HL-60 (cell line): ENCODE results near the gene ARRB1.

Experiments used
- GABPA ChIP-seq: IDR thresholded peaks from 2 replicates; pipeline ENCODE4 v1.6.1; 2012; ENCODE audit warnings: low read depth
- POLR2AphosphoS5 ChIP-seq: IDR thresholded peaks from 2 replicates; pipeline ENCODE4 v1.6.1; 2012; ENCODE audit warnings: low read depth
- REST ChIP-seq: IDR thresholded peaks from 2 replicates; pipeline ENCODE4 v1.6.1; 2012; ENCODE audit warnings: low read depth; ENCODE audit not compliant: insufficient replicate concordance
- SPI1 ChIP-seq: IDR thresholded peaks from 2 replicates; pipeline ENCODE4 v1.6.1; 2012; ENCODE audit warnings: low read depth, mild to moderate bottlenecking, borderline replicate concordance
- TF ChIP-seq, protein P1 (sequence below): IDR thresholded peaks from one replicate; pipeline ENCODE4 v1.5.1; 2011; ENCODE audit warnings: low read length, control low read depth, inconsistent platforms; ENCODE audit not compliant: insufficient read depth

GRCh38 chr11:75283391-75283931, 68.0 kb downstream of the ARRB1 start:
- TF ChIP-seq POLR2AphosphoS5: no peak
- TF ChIP-seq, protein P1, sequence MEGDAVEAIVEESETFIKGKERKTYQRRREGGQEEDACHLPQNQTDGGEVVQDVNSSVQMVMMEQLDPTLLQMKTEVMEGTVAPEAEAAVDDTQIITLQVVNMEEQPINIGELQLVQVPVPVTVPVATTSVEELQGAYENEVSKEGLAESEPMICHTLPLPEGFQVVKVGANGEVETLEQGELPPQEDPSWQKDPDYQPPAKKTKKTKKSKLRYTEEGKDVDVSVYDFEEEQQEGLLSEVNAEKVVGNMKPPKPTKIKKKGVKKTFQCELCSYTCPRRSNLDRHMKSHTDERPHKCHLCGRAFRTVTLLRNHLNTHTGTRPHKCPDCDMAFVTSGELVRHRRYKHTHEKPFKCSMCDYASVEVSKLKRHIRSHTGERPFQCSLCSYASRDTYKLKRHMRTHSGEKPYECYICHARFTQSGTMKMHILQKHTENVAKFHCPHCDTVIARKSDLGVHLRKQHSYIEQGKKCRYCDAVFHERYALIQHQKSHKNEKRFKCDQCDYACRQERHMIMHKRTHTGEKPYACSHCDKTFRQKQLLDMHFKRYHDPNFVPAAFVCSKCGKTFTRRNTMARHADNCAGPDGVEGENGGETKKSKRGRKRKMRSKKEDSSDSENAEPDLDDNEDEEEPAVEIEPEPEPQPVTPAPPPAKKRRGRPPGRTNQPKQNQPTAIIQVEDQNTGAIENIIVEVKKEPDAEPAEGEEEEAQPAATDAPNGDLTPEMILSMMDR: no peak
- TF ChIP-seq REST: no peak
- TF ChIP-seq SPI1: no peak
- TF ChIP-seq GABPA: no peak
